Hippocampal formation (tissue), 2 donors: ENCODE data around the gene CNTFR.
A peak's percentile ranks its signal among the peaks of the same experiment; 100 is the strongest.

Experiments
- DNase-seq, 2 donors: peaks; one replicate each; lab custom pipeline; 2025; lab: John Stamatoyannopoulos, UW

The CNTFR gene

DNA sequence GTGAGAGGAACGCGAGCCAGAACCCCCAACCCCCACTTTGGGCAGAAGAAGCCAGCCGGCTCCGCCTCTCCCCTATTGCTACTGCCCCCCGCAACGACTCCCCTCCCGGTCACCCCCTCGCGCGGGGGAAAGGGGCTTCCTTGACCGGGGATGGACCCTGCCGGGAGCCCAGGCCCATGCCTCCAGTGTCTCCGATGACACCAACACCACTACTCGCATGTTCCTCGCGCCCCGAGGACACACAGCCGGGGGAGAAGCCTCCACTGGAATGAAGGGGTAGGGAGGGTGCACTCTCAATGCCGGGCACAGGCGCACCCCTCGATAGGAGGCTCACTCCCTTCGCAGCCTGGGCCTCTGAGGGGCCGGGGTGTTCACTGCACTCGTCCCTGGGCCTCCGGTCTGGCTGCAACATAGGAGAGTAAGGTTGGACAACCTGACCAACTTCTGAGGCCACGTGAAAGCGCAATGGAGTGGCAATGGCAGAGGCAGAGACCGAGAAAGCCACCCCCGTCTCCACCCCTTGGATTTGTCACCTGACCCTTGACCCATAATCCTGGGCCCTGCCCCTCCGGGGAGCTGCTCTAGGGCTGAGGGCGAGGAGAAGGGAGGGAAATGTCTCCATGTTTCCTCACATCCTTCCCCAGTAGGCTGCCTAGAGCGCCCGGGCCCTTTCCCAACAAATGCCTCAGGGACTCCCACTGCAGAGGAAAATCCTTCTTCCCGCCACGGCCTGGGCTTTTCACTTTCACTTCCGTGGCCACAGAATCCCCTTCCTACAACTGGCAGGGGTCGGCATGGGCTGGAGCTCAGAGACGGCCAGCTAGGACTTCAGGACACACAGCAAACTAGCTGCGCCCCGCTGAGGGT lies 1.1 kb upstream of the CNTFR start:
- DNase-seq, result no peak

- DNase-seq, result no peak
Measured at GRCh38 chr9:34588671-34589635, 571 bp downstream of the CNTFR start.

GRCh38 chr9:34587271-34587670 lies 2.3 kb downstream of the CNTFR start:
- DNase-seq, result no peak

DNA sequence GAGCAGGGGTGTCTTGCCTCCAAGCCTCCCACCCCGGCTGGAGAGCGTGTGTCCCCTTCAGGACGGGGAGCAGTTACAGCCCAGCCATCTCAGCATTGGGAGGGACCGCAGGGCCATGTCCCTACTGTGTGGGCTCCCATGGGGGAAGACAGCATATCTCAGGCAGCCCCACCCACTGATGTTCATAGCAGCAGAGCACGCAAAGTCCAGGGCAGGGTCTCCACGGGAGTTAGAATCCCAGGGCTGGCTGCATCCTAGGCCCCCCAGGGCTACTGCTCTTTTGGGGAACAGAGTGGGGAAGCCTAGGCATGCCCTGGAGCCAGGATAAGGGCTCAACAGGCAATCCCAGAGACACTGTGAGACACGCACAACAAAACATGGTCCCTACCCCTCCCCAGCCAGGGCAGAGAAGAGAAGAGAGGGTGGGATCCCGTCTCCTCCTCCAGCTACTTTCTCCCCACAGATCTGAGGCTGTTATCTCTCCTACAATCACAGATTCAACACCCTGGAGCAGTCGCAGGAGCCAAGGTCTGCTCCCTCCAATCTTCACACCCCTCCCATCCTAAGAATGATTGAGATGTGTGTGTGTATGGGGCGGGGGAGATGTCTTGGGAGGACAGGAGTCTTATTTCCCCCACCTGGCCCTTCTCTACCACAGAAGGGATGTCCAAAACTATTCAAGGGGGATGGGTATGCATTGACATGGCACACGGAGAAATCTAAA lies 3.4 kb downstream of the CNTFR start:
- DNase-seq, result no peak

GRCh38 chr9:34584970-34585369 lies 4.6 kb downstream of the CNTFR start:
- no peak for DNase-seq

GRCh38 chr9:34582787-34583186 lies 6.7 kb downstream of the CNTFR start:
- DNase-seq, result no peak

GRCh38 chr9:34581318-34581717 lies 8.2 kb downstream of the CNTFR start:
- no peak for DNase-seq

- DNase-seq, result peak in 1 of 2 donors; percentile 26
Measured at GRCh38 chr9:34580358-34580757, 9.2 kb downstream of the CNTFR start.

DNA sequence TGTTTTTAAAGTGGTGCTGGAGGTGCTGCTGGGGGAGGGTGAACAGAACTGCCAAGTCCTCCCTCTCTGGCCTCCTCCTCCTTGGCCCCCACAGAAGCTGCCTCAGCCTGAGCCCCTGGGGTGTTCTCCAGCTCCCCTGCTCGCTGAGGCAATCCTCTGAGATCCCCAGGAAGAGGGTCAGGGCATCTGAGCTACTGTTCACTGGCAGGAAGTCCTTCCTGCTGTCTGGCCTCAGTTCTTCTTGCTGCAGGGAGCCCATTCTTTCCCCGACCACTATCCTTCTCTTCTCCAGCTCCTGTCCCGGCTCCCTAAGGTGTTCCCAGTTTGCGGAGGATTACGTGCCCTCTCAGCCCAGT lies 9.7 kb downstream of the CNTFR start:
- no peak for DNase-seq

DNA sequence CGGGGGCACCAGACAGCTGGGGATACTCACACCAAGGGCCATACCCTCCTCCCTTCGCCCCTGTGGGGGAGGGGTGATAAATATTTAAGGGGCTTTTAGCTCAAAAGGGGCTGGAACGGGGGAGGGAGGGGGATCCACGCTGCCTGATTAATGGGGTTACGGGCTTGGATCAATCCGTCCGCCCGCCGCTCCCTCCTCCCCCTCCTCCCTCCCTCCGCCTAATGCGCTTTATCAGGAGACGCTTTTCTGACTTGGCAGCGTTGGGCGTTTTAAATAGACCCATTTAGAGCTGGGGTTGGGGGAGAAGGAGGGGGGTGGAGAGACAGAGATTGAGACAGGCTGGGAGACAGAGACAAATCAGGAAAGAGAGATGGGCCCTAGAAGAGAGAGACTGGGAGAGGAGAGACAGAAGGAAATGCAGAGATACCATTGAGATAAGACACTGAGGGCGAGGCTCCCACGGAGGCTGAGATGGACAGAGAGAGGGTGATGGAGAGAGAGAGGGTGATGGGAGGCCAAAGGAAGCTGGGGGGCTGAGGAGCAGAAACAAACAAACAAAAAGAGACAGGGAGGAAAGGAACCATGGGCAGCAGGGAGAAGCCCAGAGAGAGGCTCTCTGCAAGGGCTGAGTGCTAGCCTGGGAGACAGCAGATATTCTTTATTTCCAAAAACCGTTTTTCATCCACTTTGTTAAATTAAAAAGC lies 10.3 kb downstream of the CNTFR start:
- DNase-seq, result no peak

- no peak for DNase-seq
Measured at GRCh38 chr9:34578241-34579103, 11.1 kb downstream of the CNTFR start.

DNA sequence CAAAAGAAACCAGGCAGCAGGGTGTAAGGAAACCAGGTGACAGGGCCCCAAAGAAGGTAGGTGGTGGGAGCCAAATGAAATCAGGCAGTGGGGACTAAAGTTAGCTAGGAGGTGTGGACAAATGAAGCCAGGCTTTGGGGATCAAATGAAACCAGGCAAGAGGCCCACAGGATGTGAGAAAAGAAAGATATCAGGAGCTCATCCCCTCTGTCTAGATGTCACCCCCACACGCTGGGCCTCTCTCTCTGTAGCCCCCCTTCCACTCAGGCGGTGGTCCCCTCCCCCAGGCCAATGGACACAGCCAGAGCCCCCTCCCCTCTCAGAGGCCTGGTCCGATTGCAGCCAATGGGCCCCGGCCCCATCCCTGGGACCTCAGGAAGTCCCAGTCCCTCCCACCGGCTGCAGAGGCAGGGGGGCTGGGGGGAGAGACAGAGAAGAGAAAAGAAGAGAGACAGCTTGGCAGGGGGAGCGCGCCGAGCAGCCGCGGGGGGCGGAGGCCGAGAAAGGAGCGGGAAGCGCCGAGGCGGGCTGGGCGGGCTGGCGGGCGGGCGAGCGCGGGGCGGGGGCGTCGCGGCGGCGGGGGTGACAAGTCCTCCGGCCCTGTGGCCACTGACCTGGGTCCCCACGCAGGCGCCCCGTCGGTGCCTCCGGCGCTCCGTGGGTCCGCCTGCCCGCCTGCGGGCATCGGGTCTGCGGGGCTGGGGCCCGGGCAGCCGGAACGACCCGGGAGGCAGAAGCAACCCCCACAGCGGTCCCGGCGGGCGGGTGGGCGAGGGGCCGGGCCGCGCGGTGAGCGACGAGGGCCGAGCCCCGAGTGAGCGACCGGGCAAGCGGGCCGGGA lies 11.9 kb downstream of the CNTFR start:
- DNase-seq, result peak in 1 of 2 donors; percentile 7

- DNase-seq, result no peak
Measured at GRCh38 chr9:34576597-34577399, 12.7 kb downstream of the CNTFR start.

DNA sequence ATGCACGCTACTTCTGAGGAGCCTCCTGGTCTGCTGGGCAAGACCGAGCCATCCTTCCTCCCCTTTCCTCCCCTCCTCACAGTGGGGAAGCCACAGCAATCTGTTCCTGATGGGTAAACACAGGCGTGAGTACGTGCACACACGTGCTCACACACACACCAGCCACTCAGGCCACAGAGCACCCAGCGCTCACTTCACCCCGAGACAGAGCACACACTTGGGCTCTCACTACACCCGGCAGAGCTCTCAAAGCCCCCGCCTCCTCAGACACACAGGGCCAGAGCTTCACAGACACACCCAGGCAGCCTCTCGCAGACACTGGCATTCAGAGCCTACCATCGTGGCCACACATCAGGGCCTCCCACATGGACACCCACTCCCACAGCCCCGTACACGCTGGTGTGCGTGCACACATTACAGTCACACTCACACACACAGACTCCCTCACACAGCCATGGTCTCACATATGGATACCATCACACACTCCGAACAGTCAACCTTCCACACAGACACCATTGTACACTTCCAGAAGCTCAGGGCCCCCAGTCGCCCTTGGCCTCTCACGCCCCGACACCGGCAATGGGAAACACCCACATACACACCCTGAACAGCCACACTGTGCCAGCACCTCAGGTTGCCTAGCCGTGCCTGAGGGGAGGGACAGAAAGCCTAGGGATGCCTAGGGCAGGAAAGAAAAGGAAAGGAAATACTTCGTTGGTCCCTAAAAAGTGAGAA lies 13.5 kb downstream of the CNTFR start:
- no peak for DNase-seq

- no peak for DNase-seq
Measured at GRCh38 chr9:34575241-34575640, 14.3 kb downstream of the CNTFR start.

DNA sequence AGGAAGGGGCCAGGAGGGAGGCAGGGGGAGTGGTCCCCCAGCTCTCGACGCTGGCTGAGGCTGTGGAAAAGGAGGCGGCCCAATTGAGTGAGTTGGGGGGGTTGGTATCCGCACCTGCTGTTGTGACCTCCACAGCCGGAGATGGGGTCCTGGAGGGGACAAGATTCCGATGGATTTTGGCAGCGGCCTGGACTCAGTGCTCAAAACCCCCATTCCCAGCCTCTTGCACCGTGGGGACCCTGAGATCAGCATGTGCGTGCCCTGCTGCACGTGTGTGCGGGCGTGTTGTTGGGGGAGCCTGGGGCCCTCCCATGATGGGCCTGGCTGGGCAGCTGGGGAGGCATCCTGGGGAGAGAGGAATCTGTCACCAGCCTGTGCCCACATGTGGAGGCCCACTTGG lies 15.0 kb downstream of the CNTFR start:
- DNase-seq, result no peak

DNA sequence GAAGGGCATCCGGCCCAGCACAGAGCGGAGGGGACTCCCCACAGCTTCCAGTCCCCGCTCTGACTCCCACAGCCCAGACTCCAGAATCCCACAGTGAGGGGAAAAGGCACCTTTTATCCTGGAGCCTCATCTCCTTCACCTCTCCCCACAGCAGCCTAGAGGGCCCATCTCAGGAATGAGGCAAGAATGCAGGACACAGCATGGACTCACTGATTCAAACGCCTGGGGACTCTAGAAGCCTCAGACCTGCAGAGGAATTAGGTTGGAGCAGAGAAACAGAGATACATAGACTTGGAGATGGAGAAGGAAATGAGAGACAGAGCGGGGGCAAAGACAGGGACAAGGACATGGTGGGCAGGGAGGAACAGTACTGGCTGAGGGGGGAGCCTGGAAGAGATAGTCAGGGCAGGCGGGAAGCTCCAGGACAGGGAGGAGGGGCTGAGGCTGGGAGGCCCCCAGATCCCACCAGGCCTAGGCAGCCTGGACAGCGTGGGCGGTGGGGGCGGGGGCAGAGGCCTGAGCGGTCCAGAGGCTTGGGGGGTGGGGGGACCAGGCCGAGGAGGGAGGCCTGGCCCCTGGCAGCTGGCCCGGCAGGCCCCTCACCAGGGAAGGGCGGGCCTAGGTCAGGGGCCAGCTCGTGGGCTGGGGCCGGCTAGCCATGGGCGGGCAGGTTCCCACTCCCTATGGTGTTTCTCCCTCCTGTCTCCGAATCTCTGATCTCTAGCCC lies 15.8 kb downstream of the CNTFR start:
- no peak for DNase-seq
